HCT116 (cell line): ENCODE measurements around the gene PACS2. TPM values are rescaled to one million over a fixed set of nuclear protein-coding genes. Genes with fewer than 3 reads are reported as not detected.

Experiments
- ATAC-seq: fragments of 200-7000 bp; cut with Tn5 transposase; 2 replicates; pipeline ENCODE4 v1.9.1; 2020; ENCODE audit warnings: mild to moderate bottlenecking, moderate library complexity
- BruUV-seq: library from RNA; stranded (reverse); fragments of 400-500 nt; replicated peaks from 2 replicates; lab custom pipeline; 2021; lab: Mats Ljungman, UMichigan
- CTCF ChIA-PET: fragments of 300-600 bp; sonication (Branson Sonifier 250); formaldehyde crosslinking; loops from one replicate; lab custom pipeline; 2021; ENCODE audit warnings: antibody characterized with exemption; lab: Charles Lee
- POLR2A ChIA-PET: fragments of 300-600, 350-600 bp; sonication (Branson Sonifier 250); formaldehyde crosslinking; loops from one replicate; lab custom pipeline; 2021; ENCODE audit warnings: antibody characterized with exemption; lab: Charles Lee
- RAD21 ChIA-PET, 2 experiments: fragments of 300-600 bp; sonication (Branson Sonifier 250); formaldehyde crosslinking; loops; one replicate each; lab custom pipeline; 2023; ENCODE audit warnings: low total read pairs in 2 of 2; ENCODE audit not compliant: uncharacterized antibody in 2 of 2, unreplicated experiment in 2 of 2, low non-redundant PET in 1 of 2; lab: Charles Lee
- DNase-seq: peaks from one replicate; pipeline ENCODE4 v3.0.0-alpha.2; 2010; ENCODE audit warnings: low read depth, low spot score
- H2AFZ ChIP-seq: fragments of 200-600 bp; shearing (Covaris generic), sonication (generic); 2 replicates; pipeline ENCODE4 v1.6.1; 2017; ENCODE audit warnings: low read depth, mixed run types, mixed read lengths, antibody characterized with exemption, low read length; ENCODE audit not compliant: poor library complexity, severe bottlenecking
- H3K27ac ChIP-seq: 2 replicates; pipeline ENCODE4 v1.5.1; 2012; ENCODE audit warnings: low read depth, low read length
- H3K27me3 ChIP-seq: fragments of 200-600 bp; sonication (generic); 2 replicates; pipeline ENCODE4 v1.6.1; 2016; ENCODE audit warnings: mixed run types, low read length, mixed read lengths; ENCODE audit not compliant: insufficient read depth
- H3K36me3 ChIP-seq, 2 experiments: fragments of 200-500 bp in 1 of 2; fragments of 200-600 bp in 1 of 2; sonication (Bioruptor generic) in 1 of 2; sonication (generic) in 1 of 2; 2 replicates each; pipeline versions ENCODE4 v1.5.1 to v1.6.1; 2014 to 2016; ENCODE audit warnings: low read length in 2 of 2, inconsistent platforms in 1 of 2, mixed read lengths in 1 of 2, mixed run types in 1 of 2; ENCODE audit not compliant: insufficient read depth in 2 of 2, control insufficient read depth in 1 of 2
- H3K4me1 ChIP-seq, 2 experiments: fragments of 200-600 bp in 1 of 2; sonication (generic) in 1 of 2; 2 replicates each; pipeline versions ENCODE4 v1.5.1 to v1.6.1; 2012 to 2017; ENCODE audit warnings: low read length in 2 of 2, inconsistent platforms in 1 of 2, mild to moderate bottlenecking in 1 of 2, mixed read lengths in 1 of 2, mixed run types in 1 of 2, moderate library complexity in 1 of 2; ENCODE audit not compliant: insufficient read depth in 2 of 2, control insufficient read depth in 1 of 2
- H3K4me2 ChIP-seq: fragments of 200-600 bp; sonication (generic); 2 replicates; pipeline ENCODE4 v1.6.1; 2017; ENCODE audit warnings: mixed run types, low read length, mixed read lengths
- H3K4me3 ChIP-seq, 2 experiments: fragments of 200-600 bp in 1 of 2; sonication (generic) in 1 of 2; replicated peaks in 1 of 2; 2 replicates each; pipeline ENCODE4 v1.5.1; 2011 to 2016; ENCODE audit warnings: low read length in 2 of 2, control low read depth in 1 of 2, low read depth in 1 of 2, mild to moderate bottlenecking in 1 of 2, mixed read lengths in 1 of 2, mixed run types in 1 of 2
- H3K79me2 ChIP-seq: fragments of 200-600 bp; sonication (generic); 2 replicates; pipeline ENCODE4 v1.6.1; 2017; ENCODE audit warnings: mild to moderate bottlenecking, mixed run types, low read length, moderate library complexity, mixed read lengths; ENCODE audit not compliant: insufficient read depth
- H3K9ac ChIP-seq: fragments of 200-600 bp; sonication (generic); 2 replicates; pipeline ENCODE4 v1.6.1; 2016; ENCODE audit warnings: low read length, mixed read lengths
- H3K9me2 ChIP-seq: fragments of 200-600 bp; sonication (generic), shearing (Covaris generic); 2 replicates; pipeline ENCODE4 v1.6.1; 2017; ENCODE audit warnings: mixed run types, mild to moderate bottlenecking, moderate library complexity; ENCODE audit not compliant: insufficient read depth
- H3K9me3 ChIP-seq, 2 experiments: fragments of 200-500 bp in 1 of 2; fragments of 200-600 bp in 1 of 2; sonication (Bioruptor generic) in 1 of 2; sonication (generic) in 1 of 2; 2 replicates each; pipeline ENCODE4 v1.6.1; 2014 to 2017; ENCODE audit warnings: low read length in 2 of 2, mixed read lengths in 2 of 2, inconsistent platforms in 1 of 2, low read depth in 1 of 2, mild to moderate bottlenecking in 1 of 2, mixed run types in 1 of 2, moderate library complexity in 1 of 2; ENCODE audit not compliant: control insufficient read depth in 1 of 2, insufficient read depth in 1 of 2
- H4K20me1 ChIP-seq: fragments of 200-600 bp; sonication (generic), shearing (Covaris generic); 2 replicates; pipeline ENCODE4 v1.6.1; 2017; ENCODE audit warnings: mixed run types, mild to moderate bottlenecking, moderate library complexity; ENCODE audit not compliant: insufficient read depth
- CBX3 ChIP-seq: IDR thresholded peaks from 2 replicates; pipeline ENCODE4 v1.6.1; 2012; ENCODE audit warnings: low read depth
- CTCF ChIP-seq, 3 experiments: fragments of 200-600 bp in 1 of 3; sonication (generic) in 1 of 3; IDR thresholded peaks in 2 of 3; conservative IDR thresholded peaks in 1 of 3; 2 replicates each; pipeline ENCODE4 v1.5.1; 2012 to 2017; ENCODE audit warnings: low read depth in 2 of 3, low read length in 2 of 3, antibody characterized with exemption in 1 of 3, borderline replicate concordance in 1 of 3, control low read depth in 1 of 3, mild to moderate bottlenecking in 1 of 3, mixed read lengths in 1 of 3, mixed run types in 1 of 3, moderate library complexity in 1 of 3; ENCODE audit not compliant: insufficient read depth in 1 of 3
- EGR1 ChIP-seq: IDR thresholded peaks from 2 replicates; pipeline ENCODE4 v1.6.1; 2012; ENCODE audit warnings: low read depth
- EZH2 ChIP-seq: fragments of 200-600 bp; sonication (generic); IDR thresholded peaks from 2 replicates; pipeline ENCODE4 v1.6.1; 2017; ENCODE audit warnings: antibody characterized with exemption, mixed run types
- EZH2phosphoT487 ChIP-seq: fragments of 200-600 bp; IDR thresholded peaks from 2 replicates; pipeline ENCODE4 v1.6.1; 2018; ENCODE audit warnings: antibody characterized with exemption, borderline replicate concordance
- FOSL1 ChIP-seq: IDR thresholded peaks from 2 replicates; pipeline ENCODE4 v1.6.1; 2012; ENCODE audit warnings: low read depth
- POLR2A ChIP-seq: IDR thresholded peaks from 2 replicates; pipeline ENCODE4 v1.7.0; 2011; ENCODE audit warnings: borderline replicate concordance; ENCODE audit not compliant: insufficient read depth, insufficient read length; ENCODE audit errors: extremely low read depth
- POLR2AphosphoS5 ChIP-seq: IDR thresholded peaks from 2 replicates; pipeline ENCODE4 v1.6.1; 2011; ENCODE audit warnings: mild to moderate bottlenecking, low read depth, low read length, moderate library complexity
- RAD21 ChIP-seq: IDR thresholded peaks from 2 replicates; pipeline ENCODE4 v1.6.1; 2012; ENCODE audit warnings: low read depth, mild to moderate bottlenecking
- REST ChIP-seq: IDR thresholded peaks from 2 replicates; pipeline ENCODE4 v1.6.1; 2012; ENCODE audit warnings: low read depth
- SIN3A ChIP-seq: IDR thresholded peaks from 2 replicates; pipeline ENCODE4 v1.6.1; 2012; ENCODE audit warnings: low read depth
- SP1 ChIP-seq: IDR thresholded peaks from 2 replicates; pipeline ENCODE4 v1.6.1; 2012; ENCODE audit warnings: low read depth
- SRF ChIP-seq: IDR thresholded peaks from 2 replicates; pipeline ENCODE4 v1.6.1; 2012; ENCODE audit warnings: low read depth
- TCF7L2 ChIP-seq: IDR thresholded peaks from 2 replicates; pipeline ENCODE4 v1.7.0; 2011; ENCODE audit warnings: borderline replicate concordance, inconsistent platforms; ENCODE audit not compliant: insufficient read depth, insufficient read length; ENCODE audit errors: extremely low read depth
- YY1 ChIP-seq: IDR thresholded peaks from 2 replicates; pipeline ENCODE4 v1.6.1; 2011; ENCODE audit warnings: low read length, low read depth, moderate library complexity, mild to moderate bottlenecking; ENCODE audit not compliant: insufficient replicate concordance; ENCODE audit errors: extremely low read depth
- ZFX ChIP-seq: fragments of 450-650 bp; IDR thresholded peaks from 2 replicates; pipeline ENCODE4 v1.6.1; 2017
- ZNF274 ChIP-seq: fragments of 200-500 bp; sonication (Bioruptor generic); IDR thresholded peaks from 2 replicates; pipeline ENCODE4 v1.6.1; 2014; ENCODE audit warnings: mild to moderate bottlenecking, low read depth, low read length, inconsistent platforms
- intact Hi-C: fragments of 100-400 bp; cut with micrococcal nuclease; formaldehyde crosslinking; loops from 2 replicates; pipeline ENCODE4 v1.10.0; 2022
- total RNA-seq: library from RNA; stranded (reverse); gene quantifications from one replicate; pipeline ENCODE4 v1.2.1, GENCODE V29; 2021; ENCODE audit not compliant: unreplicated experiment
- TF ChIP-seq, protein P1 (sequence below): IDR thresholded peaks from 2 replicates; pipeline ENCODE4 v1.6.1; 2011; ENCODE audit warnings: mild to moderate bottlenecking, low read length, moderate library complexity; ENCODE audit not compliant: insufficient replicate concordance; ENCODE audit errors: extremely low read depth
- TF ChIP-seq, protein P2 (sequence below): IDR thresholded peaks from 2 replicates; pipeline ENCODE4 v1.6.1; 2012

Gene PACS2
- total RNA-seq, 1 experiment from 2014 or later = 75.5 TPM

DNA sequence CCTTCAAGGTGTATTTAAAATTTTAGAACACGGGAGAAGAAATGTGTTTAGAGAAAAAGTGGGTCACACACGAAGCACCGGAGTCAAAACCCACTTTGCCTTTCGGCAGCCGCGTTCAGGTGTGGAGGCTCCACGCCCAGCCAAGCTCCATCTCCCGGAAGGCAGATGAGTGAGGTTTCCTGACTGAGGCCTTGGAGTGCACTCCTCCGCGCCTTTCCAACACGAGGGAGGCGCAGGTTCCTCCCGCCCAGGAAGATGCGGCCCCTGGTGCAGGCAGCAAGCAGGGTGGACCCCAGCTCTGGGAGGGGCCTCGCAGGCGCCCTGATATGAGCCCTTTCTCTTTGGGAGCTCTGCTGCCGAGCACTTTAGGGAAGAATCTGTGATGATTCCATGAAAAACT lies 127.6 kb downstream of the PACS2 start:
- no peaks in the 10 kb centered on the region for H3K27me3 ChIP-seq
- H3K4me1 ChIP-seq = no peaks in the 10 kb centered on the region
- peaks cover 40% of the 10 kb centered on the region for H3K79me2 ChIP-seq
- no peak overlapping the region for H2AFZ ChIP-seq
- no peaks in the 10 kb centered on the region for H3K9me2 ChIP-seq
- TF ChIP-seq EZH2phosphoT487 = no peak
- no peak for TF ChIP-seq ZNF274
- TF ChIP-seq EGR1 = no peak
- TF ChIP-seq POLR2AphosphoS5 = no peak
- no peak for TF ChIP-seq SIN3A
- TF ChIP-seq CBX3 = no peak
- TF ChIP-seq FOSL1 = no peak
- no peak for TF ChIP-seq RAD21
- TF ChIP-seq, protein P1, sequence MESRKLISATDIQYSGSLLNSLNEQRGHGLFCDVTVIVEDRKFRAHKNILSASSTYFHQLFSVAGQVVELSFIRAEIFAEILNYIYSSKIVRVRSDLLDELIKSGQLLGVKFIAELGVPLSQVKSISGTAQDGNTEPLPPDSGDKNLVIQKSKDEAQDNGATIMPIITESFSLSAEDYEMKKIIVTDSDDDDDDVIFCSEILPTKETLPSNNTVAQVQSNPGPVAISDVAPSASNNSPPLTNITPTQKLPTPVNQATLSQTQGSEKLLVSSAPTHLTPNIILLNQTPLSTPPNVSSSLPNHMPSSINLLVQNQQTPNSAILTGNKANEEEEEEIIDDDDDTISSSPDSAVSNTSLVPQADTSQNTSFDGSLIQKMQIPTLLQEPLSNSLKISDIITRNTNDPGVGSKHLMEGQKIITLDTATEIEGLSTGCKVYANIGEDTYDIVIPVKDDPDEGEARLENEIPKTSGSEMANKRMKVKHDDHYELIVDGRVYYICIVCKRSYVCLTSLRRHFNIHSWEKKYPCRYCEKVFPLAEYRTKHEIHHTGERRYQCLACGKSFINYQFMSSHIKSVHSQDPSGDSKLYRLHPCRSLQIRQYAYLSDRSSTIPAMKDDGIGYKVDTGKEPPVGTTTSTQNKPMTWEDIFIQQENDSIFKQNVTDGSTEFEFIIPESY = no peak
- no peak for TF ChIP-seq POLR2A
- no peak for TF ChIP-seq SRF
- no peak for TF ChIP-seq ZFX
- TF ChIP-seq YY1 = no peak
- no peak for TF ChIP-seq EZH2
- no peak for TF ChIP-seq CTCF (IDR thresholded peaks at IDR 0.05 in 2 of 3, conservative IDR thresholded peaks at IDR 0.05 in 1 of 3; ENCODE audit: borderline replicate concordance in 1 of 3, insufficient read depth in 1 of 3, low read depth in 2 of 3, low read length in 2 of 3)
- TF ChIP-seq TCF7L2 = no peak
- TF ChIP-seq REST = no peak
- TF ChIP-seq, protein P2, sequence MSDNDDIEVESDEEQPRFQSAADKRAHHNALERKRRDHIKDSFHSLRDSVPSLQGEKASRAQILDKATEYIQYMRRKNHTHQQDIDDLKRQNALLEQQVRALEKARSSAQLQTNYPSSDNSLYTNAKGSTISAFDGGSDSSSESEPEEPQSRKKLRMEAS = no peak
- no peak for TF ChIP-seq SP1
- H3K4me2 ChIP-seq = no peak overlapping the region
- no peaks in the 10 kb centered on the region for H3K9me3 ChIP-seq
- intact Hi-C loops = no loop called here
- RAD21 ChIA-PET = no interaction called here
- H3K9ac ChIP-seq = no peak overlapping the region
- H3K4me3 ChIP-seq = no peak overlapping the region
- CTCF ChIA-PET = no interaction called here
- H4K20me1 ChIP-seq = no peaks in the 10 kb centered on the region
- ATAC-seq (no peak), DNase-seq (no peak)
- H3K27ac ChIP-seq = no peak overlapping the region
- peaks cover 6 to 7% of the 10 kb centered on the region in 2 experiments; a peak in 2 of 4 replicates for H3K36me3 ChIP-seq
- TSS peak; percentile 29 for BruUV-seq
- POLR2A ChIA-PET = no interaction called here
